Colonic mucosa (tissue), 4 donors: ENCODE measurements around the gene ATP1A2. TPM values are rescaled to one million over a fixed set of nuclear protein-coding genes. Genes with fewer than 3 reads are reported as not detected.

ENCODE experiments used
- DNase-seq: peaks from one replicate; pipeline ENCODE4 v3.0.0-alpha.2; 2020
- H3K27ac ChIP-seq: fragments of 200-600 bp; one replicate; pipeline ENCODE4 v1.8.0; 2021
- H3K27me3 ChIP-seq: fragments of 200-600 bp; one replicate; pipeline ENCODE4 v1.8.0; 2021
- H3K36me3 ChIP-seq: fragments of 200-600 bp; one replicate; pipeline ENCODE4 v1.8.0; 2021
- H3K4me1 ChIP-seq: fragments of 200-600 bp; one replicate; pipeline ENCODE4 v1.8.0; 2021; ENCODE audit warnings: mild to moderate bottlenecking
- H3K4me3 ChIP-seq: fragments of 200-600 bp; one replicate; pipeline ENCODE4 v1.8.0; 2021
- H3K9ac ChIP-seq, 2 donors: one replicate each; pipeline ENCODE4 v1.7.0; 2013; ENCODE audit warnings: control low read depth in 2 of 2, low read depth in 2 of 2, low read length in 2 of 2
- H3K9me3 ChIP-seq: fragments of 200-600 bp; one replicate; pipeline ENCODE4 v1.8.0; 2021
- intact Hi-C: fragments of 100-400 bp; cut with DNase I; formaldehyde crosslinking; loops from one replicate; pipeline ENCODE4 v1.14.1; 2022
- total RNA-seq, 2 donors: library from RNA; stranded (reverse); fragmentation: NEBNext Ultra II Directional in 1 of 2; extraction: Animal tissue kit (Norgen Biotek cat#: 25700) in 1 of 2; gene quantifications; one replicate each; pipeline ENCODE4 v1.2.1, GENCODE V29; 2021
- TF ChIP-seq, protein P1 (sequence below): fragments of 200-600 bp; IDR thresholded peaks from one replicate; pipeline ENCODE4 v1.8.0; 2022; ENCODE audit warnings: antibody characterized with exemption, mild to moderate bottlenecking
- donor health status: healthy.
- donor health status: DM: no; HTN: no; CAD: no.
- donor health status: DM: no; HTN: no; CAD: no.

Gene ATP1A2
- total RNA-seq, 2 donors from 2014 or later, result 1.5 to 6.1 TPM

DNA sequence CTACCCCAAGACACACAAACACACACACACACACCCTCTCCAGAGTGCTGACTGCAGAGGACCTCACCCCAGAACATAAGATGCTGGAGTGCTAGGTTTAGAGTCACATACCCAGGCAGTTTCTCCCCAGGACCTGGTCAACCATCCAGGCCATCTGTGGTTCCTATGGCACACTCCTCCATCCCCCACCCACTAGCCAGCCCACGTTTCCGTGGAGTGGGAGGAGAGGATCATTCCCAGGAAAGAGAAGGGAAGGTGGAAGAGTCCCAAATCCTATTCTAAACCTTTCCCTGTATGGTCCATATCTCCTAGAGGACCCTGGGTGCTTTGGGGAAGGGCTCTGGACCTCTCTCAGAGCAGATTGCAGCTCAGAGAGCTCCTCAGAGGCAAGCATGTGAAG lies 33.1 kb upstream of the ATP1A2 start:
- Histone ChIP-seq H3K9me3 (no peaks in the 10 kb centered on the region), H3K27me3 (peaks cover 7% of the 10 kb centered on the region), H3K36me3 (no peaks in the 10 kb centered on the region), H3K4me1 (no peaks in the 10 kb centered on the region), H3K27ac (no peak overlapping the region), H3K9ac (no peak overlapping the region), H3K4me3 (no peak overlapping the region)
- intact Hi-C loops, result loop anchor here (5.0 to 10.0 kb wide), 2 partner anchors 35 to 292 kb away; no protein-coding TSS in a partner anchor
- DNase-seq, result no peak
- TF ChIP-seq, protein P1, sequence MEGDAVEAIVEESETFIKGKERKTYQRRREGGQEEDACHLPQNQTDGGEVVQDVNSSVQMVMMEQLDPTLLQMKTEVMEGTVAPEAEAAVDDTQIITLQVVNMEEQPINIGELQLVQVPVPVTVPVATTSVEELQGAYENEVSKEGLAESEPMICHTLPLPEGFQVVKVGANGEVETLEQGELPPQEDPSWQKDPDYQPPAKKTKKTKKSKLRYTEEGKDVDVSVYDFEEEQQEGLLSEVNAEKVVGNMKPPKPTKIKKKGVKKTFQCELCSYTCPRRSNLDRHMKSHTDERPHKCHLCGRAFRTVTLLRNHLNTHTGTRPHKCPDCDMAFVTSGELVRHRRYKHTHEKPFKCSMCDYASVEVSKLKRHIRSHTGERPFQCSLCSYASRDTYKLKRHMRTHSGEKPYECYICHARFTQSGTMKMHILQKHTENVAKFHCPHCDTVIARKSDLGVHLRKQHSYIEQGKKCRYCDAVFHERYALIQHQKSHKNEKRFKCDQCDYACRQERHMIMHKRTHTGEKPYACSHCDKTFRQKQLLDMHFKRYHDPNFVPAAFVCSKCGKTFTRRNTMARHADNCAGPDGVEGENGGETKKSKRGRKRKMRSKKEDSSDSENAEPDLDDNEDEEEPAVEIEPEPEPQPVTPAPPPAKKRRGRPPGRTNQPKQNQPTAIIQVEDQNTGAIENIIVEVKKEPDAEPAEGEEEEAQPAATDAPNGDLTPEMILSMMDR, result no peak

DNA sequence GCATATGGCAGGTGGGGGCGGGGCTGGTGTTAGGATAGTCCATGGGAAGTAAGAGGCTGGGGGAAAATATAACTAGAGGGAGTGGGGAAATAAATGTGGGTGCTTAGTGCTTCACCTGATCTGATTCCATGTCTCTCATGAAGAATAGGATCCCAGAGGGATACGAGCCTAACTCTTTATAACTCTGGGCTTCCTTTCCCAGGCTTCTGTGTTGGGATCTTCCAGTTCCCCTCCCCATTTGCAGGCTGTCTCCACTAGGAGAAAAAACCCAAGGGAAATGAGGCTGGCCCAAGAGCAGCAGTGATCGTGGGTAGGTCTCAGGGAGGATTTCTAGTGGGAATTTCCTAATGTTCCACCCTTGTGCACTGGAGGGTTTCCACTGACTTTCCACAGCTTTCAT lies 32.6 kb upstream of the ATP1A2 start:
- Histone ChIP-seq H3K27me3 (peaks cover 7% of the 10 kb centered on the region), H3K4me1 (no peaks in the 10 kb centered on the region), H3K9ac (no peak overlapping the region), H3K9me3 (no peaks in the 10 kb centered on the region), H3K4me3 (no peak overlapping the region), H3K36me3 (no peaks in the 10 kb centered on the region), H3K27ac (no peak overlapping the region)
- intact Hi-C loops, result loop anchor here (5.0 to 10.0 kb wide), 2 partner anchors 36 to 292 kb away; no protein-coding TSS in a partner anchor
- TF ChIP-seq, protein P1, result no peak
- no peak for DNase-seq

- Histone ChIP-seq H3K27ac (no peak overlapping the region), H3K4me1 (no peaks in the 10 kb centered on the region), H3K4me3 (peak overlapping the region; percentile 27), H3K27me3 (peaks cover 7% of the 10 kb centered on the region), H3K9ac (peak overlapping the region in 1 of 2 donors; percentile 17), H3K36me3 (no peaks in the 10 kb centered on the region), H3K9me3 (no peaks in the 10 kb centered on the region)
- peak; percentile 86 for DNase-seq
- intact Hi-C loops, result loop anchor here (5.0 to 10.0 kb wide), 2 partner anchors 37 to 291 kb away; no protein-coding TSS in a partner anchor
- TF ChIP-seq, protein P1, result peak; percentile 61
These were observed 31.4 kb upstream of the ATP1A2 start for GRCh38 chr1:160083968-160084770.

DNA sequence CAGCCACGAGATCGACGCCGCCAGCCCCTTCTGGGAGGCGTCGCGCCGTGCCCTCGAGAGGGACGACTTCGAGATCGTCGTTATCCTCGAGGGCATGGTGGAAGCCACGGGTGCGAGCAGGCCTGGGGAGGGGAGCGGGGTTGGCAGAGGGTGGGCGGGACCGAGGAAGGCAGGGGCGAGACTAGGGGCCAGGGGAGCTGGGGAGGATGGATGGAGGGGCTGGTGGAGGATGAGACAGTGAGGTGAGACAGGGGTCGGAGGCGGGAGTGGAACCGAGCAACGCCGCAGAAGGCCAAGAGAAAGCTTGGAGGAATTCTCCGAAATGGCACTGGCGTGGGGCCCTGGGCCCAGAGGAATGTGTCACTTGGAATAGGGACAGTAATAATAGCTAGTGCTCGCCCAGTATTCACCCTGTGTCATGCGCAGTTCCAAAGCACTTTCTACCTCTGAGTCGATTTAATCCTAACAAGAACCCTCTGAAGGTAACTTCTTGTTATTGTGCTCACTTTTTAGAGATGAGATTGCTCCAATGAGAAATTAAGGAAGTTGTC lies 30.7 kb upstream of the ATP1A2 start:
- Histone ChIP-seq H3K36me3 (no peaks in the 10 kb centered on the region), H3K27ac (no peak overlapping the region), H3K4me1 (no peaks in the 10 kb centered on the region), H3K9ac (no peak overlapping the region), H3K9me3 (no peaks in the 10 kb centered on the region), H3K27me3 (peaks cover 7% of the 10 kb centered on the region), H3K4me3 (no peak overlapping the region)
- intact Hi-C loops, result loop anchor here (5.0 to 10.0 kb wide), 2 partner anchors 38 to 290 kb away; no protein-coding TSS in a partner anchor
- DNase-seq, result no peak
- TF ChIP-seq, protein P1, result no peak

DNA sequence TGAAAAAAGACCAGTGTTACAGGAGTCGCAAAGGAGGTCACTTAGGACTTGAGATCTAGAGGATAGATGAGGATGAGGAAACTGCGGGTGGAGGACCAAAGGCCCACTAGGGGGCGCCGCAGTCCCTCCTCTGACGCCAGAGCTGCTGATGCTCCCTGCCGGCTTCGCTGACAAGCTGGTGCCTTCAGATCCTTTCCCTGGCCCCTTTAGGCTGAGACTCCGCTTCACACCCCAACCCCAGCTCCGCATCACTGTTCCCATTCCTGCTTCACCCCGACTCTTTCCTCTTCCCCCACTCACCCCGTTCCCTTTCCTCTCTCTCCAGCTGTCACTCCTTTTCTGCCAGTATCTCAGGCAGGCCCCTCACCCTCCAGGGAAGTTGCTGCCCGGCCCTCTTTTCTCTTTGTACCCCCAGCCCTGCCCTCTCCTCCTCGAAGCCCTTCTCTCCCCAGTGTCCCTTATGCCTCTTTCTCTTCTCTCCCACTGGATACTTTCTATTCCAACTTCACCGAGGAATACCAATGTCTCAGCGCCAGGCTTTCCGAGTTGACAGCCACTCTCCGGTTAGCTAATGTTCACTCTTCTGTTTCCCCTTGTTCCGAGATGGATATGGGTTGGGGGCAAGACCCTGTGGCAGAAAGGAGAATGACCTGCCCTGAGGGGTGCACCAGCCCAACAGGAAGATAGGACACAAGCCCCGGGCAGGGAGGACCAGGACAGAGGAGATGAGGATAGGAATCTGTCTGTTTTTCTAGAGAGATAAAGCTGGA lies 29.7 kb upstream of the ATP1A2 start:
- H3K27me3 ChIP-seq, result peaks cover 7% of the 10 kb centered on the region
- no peak overlapping the region for H3K4me3 ChIP-seq
- TF ChIP-seq, protein P1, result peak; percentile 84
- intact Hi-C loops, result loop anchor here (10.0 kb wide), 1 partner anchor 289 kb away; no protein-coding TSS in a partner anchor
- no peak overlapping the region for H3K27ac ChIP-seq
- H3K9me3 ChIP-seq, result no peaks in the 10 kb centered on the region
- H3K36me3 ChIP-seq, result no peaks in the 10 kb centered on the region
- no peaks in the 10 kb centered on the region for H3K4me1 ChIP-seq
- peak; percentile 84 for DNase-seq
- no peak overlapping the region for H3K9ac ChIP-seq
